Naive thymus-derived CD8-positive, alpha-beta T cell (primary cell): ENCODE results near the gene CDH23. TPM values are rescaled to one million over a fixed set of nuclear protein-coding genes. Genes with fewer than 3 reads are reported as not detected.
A peak's percentile ranks its signal among the peaks of the same experiment; 100 is the strongest.

Experiments
- ATAC-seq, 2 donors: fragments of 150-1000 bp; cut with Tn5 transposase in 1 of 2; sonication (Bioruptor Pico), chemical (Tn5 transposase) in 1 of 2; 1 replicate in 1 of 2; 2 replicates in 1 of 2; pipeline ENCODE4 v1.10.0; 2021; ENCODE audit warnings: mild to moderate bottlenecking in 2 of 2, moderate library complexity in 2 of 2
- POLR2A ChIA-PET: fragments of 350-600 bp; sonication (Branson Sonifier 250); formaldehyde crosslinking; loops from one replicate; lab custom pipeline; 2021; ENCODE audit warnings: antibody characterized with exemption; lab: Charles Lee
- DNase-seq, 10 donors: peaks; one replicate each; pipeline versions ENCODE4 v3.0.0 to v3.0.0-alpha.2; 2020 to 2022
- H3K27ac Mint-ChIP-seq, 10 donors: one replicate each; pipeline ENCODE4 v1.8.0; 2020 to 2022; ENCODE audit warnings: mild to moderate bottlenecking in 10 of 10, mixed read lengths in 10 of 10, moderate library complexity in 4 of 10, inconsistent platforms in 1 of 10
- H3K27me3 Mint-ChIP-seq, 5 donors: one replicate each; pipeline ENCODE4 v1.8.0; 2021 to 2022; ENCODE audit warnings: mixed read lengths in 5 of 5
- H3K36me3 Mint-ChIP-seq, 3 donors: one replicate each; pipeline ENCODE4 v1.8.0; 2020 to 2022; ENCODE audit warnings: mixed read lengths in 3 of 3, mild to moderate bottlenecking in 2 of 3, inconsistent platforms in 1 of 3
- H3K4me1 Mint-ChIP-seq, 4 donors: one replicate each; pipeline ENCODE4 v1.8.0; 2021 to 2022; ENCODE audit warnings: mixed read lengths in 4 of 4
- H3K4me3 Mint-ChIP-seq, 10 donors: one replicate each; pipeline ENCODE4 v1.8.0; 2020 to 2022; ENCODE audit warnings: mild to moderate bottlenecking in 10 of 10, mixed read lengths in 10 of 10, moderate library complexity in 6 of 10, inconsistent platforms in 1 of 10
- H3K9me3 Mint-ChIP-seq, 9 donors: one replicate each; pipeline ENCODE4 v1.8.0; 2020 to 2022; ENCODE audit warnings: mixed read lengths in 9 of 9, mild to moderate bottlenecking in 3 of 9, inconsistent platforms in 1 of 9, moderate library complexity in 1 of 9
- polyA plus RNA-seq, 3 donors: library from polyadenylated mRNA; unstranded; fragments of 300-500 nt; fragmentation: Illumina TruSeq; gene quantifications; one replicate each; pipeline ENCODE4 v1.2.3, GENCODE V29; 2021
- total RNA-seq, 8 experiments: library from RNA in 2 of 8; stranded (reverse) in 2 of 8; gene quantifications; one replicate each; pipeline ENCODE4 v1.2.3 and lab custom pipeline; 2021 to 2026

Gene CDH23
- total and polyA plus RNA-seq, 5 experiments from 2014 or later, result 0.82 to 10.2 (median 3.8) TPM

DNA sequence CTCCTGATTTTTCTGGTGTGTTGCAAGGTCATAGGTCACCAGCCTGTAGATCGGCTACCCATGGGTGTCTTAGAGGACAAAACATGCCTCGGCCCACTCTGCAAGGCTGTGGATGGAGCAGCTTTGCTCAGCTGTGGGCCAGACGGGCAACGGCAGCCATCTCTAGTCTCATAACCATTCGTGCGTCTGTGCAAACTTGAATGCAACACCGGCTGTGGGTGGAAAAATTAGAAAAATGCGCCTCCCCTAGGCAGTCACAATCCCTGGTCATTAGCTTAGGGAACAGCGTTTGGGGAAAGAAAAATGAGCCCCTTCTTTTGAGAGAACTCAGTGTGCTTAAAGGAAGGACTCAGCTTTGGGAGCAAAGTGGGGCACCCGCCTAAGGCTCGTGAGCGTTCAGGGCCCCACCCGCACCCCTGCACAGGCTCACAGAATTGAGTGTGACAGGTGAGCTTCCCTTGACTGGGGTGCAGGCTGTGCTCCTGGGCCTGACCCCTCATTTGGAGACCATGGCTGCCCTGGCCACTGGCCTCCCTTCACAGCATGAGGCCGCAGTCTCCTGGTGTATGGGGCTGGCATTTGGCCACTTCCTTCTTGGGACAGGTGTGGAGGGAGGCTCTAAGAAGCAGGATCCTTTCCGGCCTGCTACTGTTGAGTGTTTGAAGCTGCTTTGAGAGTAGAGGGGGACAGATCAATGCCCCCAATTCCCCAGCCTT, 174.9 kb downstream of the CDH23 start:
- Mint-ChIP-seq H3K4me3 (no peak overlapping the region), H3K4me1 (peaks cover 0 to 1% (median 0%) of the 10 kb centered on the region in 4 donors), H3K9me3 (no peaks in the 10 kb centered on the region), H3K27me3 (no peaks in the 10 kb centered on the region), H3K36me3 (no peaks in the 10 kb centered on the region), H3K27ac (no peak overlapping the region)
- DNase-seq (no peak), ATAC-seq (no peak)
- POLR2A ChIA-PET, result interaction anchor here (0.6 kb wide), 1 partner anchor 182 kb away, joined by 3 read pairs; no protein-coding TSS in a partner anchor

DNA sequence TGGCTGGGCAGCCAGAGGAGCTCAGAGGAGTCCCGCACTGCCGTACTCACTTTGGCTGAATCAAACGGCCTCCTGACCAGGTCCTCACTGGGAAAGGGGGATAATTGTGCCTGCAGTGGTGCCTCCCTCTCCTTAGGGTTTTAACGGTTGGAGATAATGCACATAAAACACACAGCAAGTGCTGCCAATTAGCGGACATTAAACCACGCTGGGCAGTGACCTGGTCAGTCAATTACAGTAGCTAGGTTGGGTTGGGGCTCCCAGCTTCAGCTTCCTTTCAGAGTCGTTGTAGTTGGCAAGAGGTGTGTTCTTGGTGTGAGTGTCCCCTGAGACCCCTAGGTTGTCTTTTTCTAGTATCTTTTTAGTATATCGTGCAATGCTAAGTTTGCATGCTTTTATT, 176.2 kb downstream of the CDH23 start:
- peaks cover 0 to 1% (median 0%) of the 10 kb centered on the region in 4 donors for H3K4me1 Mint-ChIP-seq
- POLR2A ChIA-PET, result no interaction called here
- H3K27ac Mint-ChIP-seq, result no peak overlapping the region
- H3K27me3 Mint-ChIP-seq, result peaks cover 0 to 2% (median 0%) of the 10 kb centered on the region in 5 donors
- DNase-seq (no peak), ATAC-seq (no peak)
- H3K4me3 Mint-ChIP-seq, result no peak overlapping the region
- no peaks in the 10 kb centered on the region for H3K9me3 Mint-ChIP-seq
- no peaks in the 10 kb centered on the region for H3K36me3 Mint-ChIP-seq

DNA sequence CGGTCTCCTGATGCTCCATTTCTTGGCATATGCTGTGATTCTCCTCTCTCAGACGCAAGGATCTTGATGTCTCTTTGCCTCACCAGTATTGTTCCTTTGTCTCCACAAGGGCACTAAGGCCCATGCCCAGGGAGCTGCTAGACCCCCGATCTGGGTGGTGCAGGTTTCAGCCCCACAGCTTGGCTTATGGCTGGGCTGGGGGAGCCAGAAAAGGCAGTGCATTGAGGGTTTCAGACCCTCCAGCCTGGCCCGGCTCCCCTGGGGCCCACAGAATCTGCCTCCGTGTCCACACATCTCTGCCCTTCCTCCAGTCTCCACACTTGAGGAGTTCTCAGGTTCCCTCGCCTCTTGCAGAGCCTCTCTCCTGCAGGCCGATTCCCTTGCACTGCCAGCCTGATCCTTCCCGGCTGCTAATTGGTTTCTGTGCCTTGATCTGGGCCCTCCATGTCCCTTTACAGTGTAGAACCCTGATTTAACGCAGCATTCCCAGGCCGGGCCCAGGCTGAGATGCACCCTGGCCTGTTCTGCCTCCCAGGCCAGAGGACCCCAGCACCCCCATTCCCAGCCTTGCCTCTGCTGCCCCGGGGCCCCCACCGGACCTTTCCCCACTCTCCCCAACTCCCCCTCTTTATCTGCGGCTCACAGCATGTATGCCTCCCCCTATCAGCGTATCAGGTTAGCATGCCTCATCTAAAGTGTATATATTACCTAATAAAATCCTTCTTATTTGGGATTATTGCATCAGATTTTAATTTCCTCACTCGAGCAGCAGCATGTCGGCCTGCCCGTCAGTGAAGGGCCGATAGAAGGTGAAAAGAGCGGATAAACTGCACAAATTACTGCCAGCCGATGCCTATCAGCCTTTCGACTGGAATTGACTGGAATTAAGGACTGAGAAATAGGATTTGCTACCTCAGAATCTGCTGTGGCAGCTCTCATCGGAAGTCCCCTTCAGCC, 177.1 kb downstream of the CDH23 start:
- no peak for DNase-seq
- POLR2A ChIA-PET, result no interaction called here
- Mint-ChIP-seq H3K4me1 (peaks cover 0 to 1% (median 0%) of the 10 kb centered on the region in 4 donors), H3K9me3 (no peaks in the 10 kb centered on the region), H3K36me3 (no peaks in the 10 kb centered on the region), H3K27me3 (peaks cover 0 to 2% (median 0%) of the 10 kb centered on the region in 5 donors), H3K4me3 (no peak overlapping the region), H3K27ac (no peak overlapping the region)
- no peak for ATAC-seq

DNA sequence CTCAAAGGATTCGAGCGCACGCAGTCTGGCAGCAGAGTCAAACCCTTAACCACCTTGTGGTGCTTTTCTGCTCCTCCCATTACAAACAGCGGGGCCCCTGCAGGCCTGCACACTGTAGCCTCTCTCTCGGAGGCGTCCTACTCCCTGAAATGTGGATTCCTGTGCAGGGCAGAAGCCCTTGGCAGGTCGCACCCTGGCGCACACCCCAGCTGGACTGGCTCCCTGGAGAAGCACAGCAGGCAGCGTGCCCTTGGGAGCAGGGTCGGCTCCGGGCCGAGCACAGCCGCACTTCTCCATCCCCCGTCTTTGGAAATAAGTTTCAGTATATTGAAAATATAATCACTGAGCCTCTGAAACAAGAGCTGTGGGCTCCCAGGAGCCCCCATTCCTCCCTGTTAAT, 178.7 kb downstream of the CDH23 start:
- no peak overlapping the region for H3K27ac Mint-ChIP-seq
- H3K9me3 Mint-ChIP-seq, result no peaks in the 10 kb centered on the region
- no peaks in the 10 kb centered on the region for H3K36me3 Mint-ChIP-seq
- H3K27me3 Mint-ChIP-seq, result peaks cover 0 to 2% (median 0%) of the 10 kb centered on the region in 5 donors
- peaks cover 0 to 1% (median 0%) of the 10 kb centered on the region in 4 donors for H3K4me1 Mint-ChIP-seq
- H3K4me3 Mint-ChIP-seq, result no peak overlapping the region
- POLR2A ChIA-PET, result no interaction called here
- DNase-seq (no peak), ATAC-seq (no peak)

DNA sequence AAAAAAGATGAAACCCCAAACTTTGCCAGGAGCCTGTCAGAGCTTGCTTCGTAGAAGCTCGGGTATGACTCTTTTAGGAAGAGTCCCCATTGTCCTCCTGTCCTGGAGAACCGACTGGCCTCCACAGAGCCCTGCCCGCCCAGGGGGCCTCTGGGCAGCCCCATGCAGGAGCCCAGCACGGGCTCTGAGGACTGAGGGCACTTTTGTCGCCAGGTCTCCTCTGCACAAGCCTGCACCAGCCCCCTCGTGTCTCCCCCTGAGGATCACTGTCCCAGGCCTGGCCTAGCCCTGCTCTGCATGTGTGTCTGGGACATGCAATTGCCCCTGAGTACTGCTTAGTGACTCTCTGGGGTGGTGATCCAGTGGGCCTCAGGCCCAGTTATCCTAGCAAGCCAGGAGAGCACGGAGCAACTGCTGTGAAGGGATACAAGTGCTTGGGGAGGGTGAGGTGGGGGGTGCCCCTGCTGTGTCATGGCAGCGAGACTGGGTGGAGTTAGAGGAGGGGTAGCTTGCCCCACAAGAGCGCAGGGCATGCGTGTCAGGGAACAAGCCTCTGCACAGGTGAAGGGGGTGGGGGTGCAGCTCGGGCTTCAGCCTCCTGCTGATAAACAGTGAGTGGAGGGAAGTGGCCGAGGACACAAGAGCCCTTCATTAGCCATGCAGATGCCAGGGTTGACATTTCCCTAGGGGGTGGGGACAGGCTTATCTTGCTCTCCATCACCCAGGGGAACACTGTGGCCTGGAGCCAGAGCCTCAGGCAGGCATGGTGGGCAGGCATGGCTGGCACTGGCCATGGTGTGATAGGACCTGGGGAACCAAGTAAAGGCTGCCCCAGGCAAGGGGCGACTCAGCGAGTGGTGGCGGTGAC, 179.4 kb downstream of the CDH23 start:
- ATAC-seq, result no peak
- Mint-ChIP-seq H3K4me1 (peaks cover 0 to 1% (median 0%) of the 10 kb centered on the region in 4 donors), H3K4me3 (no peak overlapping the region), H3K27me3 (peaks cover 0 to 2% (median 0%) of the 10 kb centered on the region in 5 donors), H3K9me3 (no peaks in the 10 kb centered on the region), H3K36me3 (no peaks in the 10 kb centered on the region), H3K27ac (no peak overlapping the region)
- no peak for DNase-seq
- POLR2A ChIA-PET, result no interaction called here

DNA sequence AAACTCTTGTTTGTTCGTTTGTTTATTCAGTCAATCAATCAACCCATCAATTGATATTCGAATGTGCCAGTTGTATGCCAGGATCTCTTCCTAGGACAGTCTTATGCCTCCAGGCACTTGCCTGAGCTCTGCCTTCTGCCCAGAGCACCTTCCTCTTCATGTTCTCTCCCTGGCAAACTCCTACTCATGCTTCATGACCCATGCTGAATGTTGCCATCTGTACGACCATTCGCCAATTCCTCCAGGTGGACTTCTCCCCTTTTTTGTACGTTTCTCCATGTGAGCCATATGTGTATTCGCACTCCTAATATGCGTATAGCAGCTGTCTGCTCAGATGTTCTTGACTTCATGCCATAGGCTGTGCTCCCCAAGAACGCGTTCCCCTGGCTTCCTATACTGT, 180.1 kb downstream of the CDH23 start:
- Mint-ChIP-seq H3K9me3 (no peaks in the 10 kb centered on the region), H3K27me3 (peaks cover 0 to 2% (median 0%) of the 10 kb centered on the region in 5 donors), H3K4me1 (peaks cover 0 to 1% (median 0%) of the 10 kb centered on the region in 4 donors), H3K36me3 (no peaks in the 10 kb centered on the region), H3K27ac (no peak overlapping the region), H3K4me3 (no peak overlapping the region)
- ATAC-seq, result no peak
- no peak for DNase-seq
- POLR2A ChIA-PET, result no interaction called here

DNA sequence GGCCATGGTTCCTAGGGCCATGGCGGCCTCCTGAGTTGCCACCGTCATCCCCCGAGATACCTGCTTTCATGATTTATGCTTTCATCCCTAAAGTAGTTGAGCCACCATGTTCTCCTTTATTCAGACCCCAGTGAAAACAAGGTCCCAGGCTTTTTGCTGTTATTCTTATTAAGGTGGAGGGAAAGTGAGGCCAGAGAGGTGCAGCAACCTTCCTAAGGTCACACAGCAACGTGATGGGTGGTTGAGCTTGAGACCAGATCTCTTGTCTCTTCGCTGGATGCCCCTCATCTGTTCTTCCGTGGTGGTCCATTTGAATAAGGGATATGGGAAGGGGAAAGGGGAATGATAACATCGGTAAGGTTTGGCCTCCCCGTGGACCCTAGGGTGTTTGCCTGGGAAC, 180.6 kb downstream of the CDH23 start:
- Mint-ChIP-seq H3K4me3 (no peak overlapping the region), H3K36me3 (no peaks in the 10 kb centered on the region), H3K4me1 (peaks cover 0 to 1% (median 0%) of the 10 kb centered on the region in 4 donors), H3K9me3 (no peaks in the 10 kb centered on the region), H3K27ac (peak overlapping the region in 1 of 10 donors; percentile 33), H3K27me3 (peaks cover 0 to 4% (median 0%) of the 10 kb centered on the region in 5 donors)
- DNase-seq (no peak), ATAC-seq (no peak)
- POLR2A ChIA-PET, result no interaction called here

DNA sequence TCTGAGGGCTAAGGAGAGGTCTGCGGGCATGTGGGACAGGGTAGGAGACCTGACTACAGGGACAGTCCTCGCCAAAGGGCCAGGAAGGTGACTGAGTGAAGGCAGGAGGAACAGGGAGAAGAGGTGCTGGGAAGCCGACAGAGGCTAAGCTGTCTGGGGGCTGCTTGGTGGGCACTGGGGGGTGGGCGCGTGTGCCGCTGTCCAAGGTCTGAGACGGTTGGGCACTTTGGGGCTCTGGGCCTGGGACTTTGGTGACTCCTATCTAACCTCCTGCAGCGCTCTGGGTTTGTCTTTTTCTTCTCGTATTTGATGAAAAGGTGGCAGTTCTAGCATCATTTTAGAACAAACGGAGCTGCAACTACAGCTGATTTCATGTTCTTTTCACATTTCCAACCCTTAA, 181.3 kb downstream of the CDH23 start:
- Mint-ChIP-seq H3K36me3 (no peaks in the 10 kb centered on the region), H3K9me3 (no peaks in the 10 kb centered on the region), H3K4me3 (no peak overlapping the region), H3K27me3 (peaks cover 0 to 4% (median 0%) of the 10 kb centered on the region in 5 donors), H3K4me1 (peaks cover 0 to 1% (median 0%) of the 10 kb centered on the region in 4 donors), H3K27ac (peak overlapping the region in 1 of 10 donors; percentile 40)
- POLR2A ChIA-PET, result no interaction called here
- no peak for DNase-seq
- no peak for ATAC-seq

DNA sequence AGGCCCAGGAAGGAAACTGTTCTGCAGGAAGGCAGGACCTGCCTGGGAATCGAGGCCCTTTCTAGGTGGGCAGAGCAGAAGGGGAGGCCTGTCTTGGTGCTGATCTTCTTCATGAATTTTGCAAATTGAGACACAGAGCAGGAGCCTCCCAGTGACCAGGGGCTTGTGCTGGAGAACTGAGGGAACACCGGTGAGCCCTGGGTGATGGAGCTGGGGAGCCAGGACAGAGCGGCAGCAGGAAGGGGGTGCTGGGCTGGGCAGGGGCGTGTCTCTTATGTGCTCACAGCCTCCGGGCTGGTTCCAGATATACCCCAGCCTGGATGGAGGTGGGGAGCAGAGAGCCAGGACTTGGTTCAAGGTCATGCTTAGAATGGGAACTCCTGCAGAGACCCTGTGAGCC, 182.9 kb downstream of the CDH23 start:
- POLR2A ChIA-PET, result no interaction called here
- no peaks in the 10 kb centered on the region for H3K36me3 Mint-ChIP-seq
- H3K27me3 Mint-ChIP-seq, result peaks cover 0 to 4% (median 0%) of the 10 kb centered on the region in 5 donors

DNA sequence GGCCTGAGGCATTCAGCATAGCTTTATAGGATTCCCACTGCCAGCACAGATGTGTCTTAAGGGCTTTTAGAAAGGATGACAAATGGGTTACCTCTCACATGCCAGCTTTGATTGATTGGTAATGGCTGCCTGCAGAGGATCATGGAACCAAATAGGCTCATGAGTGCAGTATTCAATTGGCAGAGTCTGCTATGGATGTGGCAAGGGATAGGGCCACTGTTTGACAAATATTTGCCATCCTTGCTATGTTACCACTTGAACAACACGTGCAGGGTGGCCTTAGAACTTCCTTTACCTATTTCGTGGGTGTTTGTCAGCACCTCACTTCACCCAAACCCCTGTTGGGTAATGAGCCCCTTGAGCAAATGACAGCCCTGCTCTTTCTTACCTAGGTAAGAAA, 183.7 kb downstream of the CDH23 start:
- ATAC-seq, result no peak
- POLR2A ChIA-PET, result no interaction called here
- H3K4me1 Mint-ChIP-seq, result peaks cover 0 to 1% (median 0%) of the 10 kb centered on the region in 4 donors
- DNase-seq, result no peak
- H3K9me3 Mint-ChIP-seq, result no peaks in the 10 kb centered on the region
- H3K27me3 Mint-ChIP-seq, result peaks cover 0 to 4% (median 0%) of the 10 kb centered on the region in 5 donors
- no peak overlapping the region for H3K4me3 Mint-ChIP-seq
- H3K36me3 Mint-ChIP-seq, result no peaks in the 10 kb centered on the region
- no peak overlapping the region for H3K27ac Mint-ChIP-seq

More for the DNA sequence above, 182.9 kb downstream of the CDH23 start:
- Mint-ChIP-seq H3K4me3 (no peak overlapping the region), H3K27ac (peak overlapping the region in 1 of 10 donors; percentile 43), H3K9me3 (no peaks in the 10 kb centered on the region), H3K4me1 (peaks cover 0 to 1% (median 0%) of the 10 kb centered on the region in 4 donors)
- DNase-seq (no peak), ATAC-seq (no peak)

DNA sequence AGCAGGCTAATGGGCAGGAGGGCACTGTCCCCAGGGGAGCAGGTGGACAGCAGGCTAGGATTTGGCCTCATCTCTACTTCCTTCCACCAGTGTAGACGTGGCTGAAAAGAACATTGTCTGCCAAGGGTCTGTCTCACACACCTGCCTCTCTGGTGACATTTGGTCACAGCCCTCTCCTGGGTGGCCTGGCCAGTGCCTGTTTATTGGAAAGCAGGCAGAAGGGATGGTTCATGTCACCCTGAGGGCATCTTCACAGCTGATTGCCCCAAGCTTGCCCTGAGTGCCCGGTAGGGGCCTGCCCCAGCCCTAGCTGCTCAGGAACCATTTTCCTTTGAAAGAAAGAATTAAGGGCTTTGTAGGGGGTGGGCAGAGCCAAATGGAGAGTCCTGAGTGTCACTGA, 184.2 kb downstream of the CDH23 start:
- POLR2A ChIA-PET, result no interaction called here
- H3K4me3 Mint-ChIP-seq, result no peak overlapping the region
- no peak overlapping the region for H3K27ac Mint-ChIP-seq
- no peak for DNase-seq
- H3K27me3 Mint-ChIP-seq, result peaks cover 0 to 4% (median 0%) of the 10 kb centered on the region in 5 donors
- no peaks in the 10 kb centered on the region for H3K36me3 Mint-ChIP-seq
- ATAC-seq, result no peak
- peaks cover 0 to 1% (median 0%) of the 10 kb centered on the region in 4 donors for H3K4me1 Mint-ChIP-seq
- H3K9me3 Mint-ChIP-seq, result no peaks in the 10 kb centered on the region

DNA sequence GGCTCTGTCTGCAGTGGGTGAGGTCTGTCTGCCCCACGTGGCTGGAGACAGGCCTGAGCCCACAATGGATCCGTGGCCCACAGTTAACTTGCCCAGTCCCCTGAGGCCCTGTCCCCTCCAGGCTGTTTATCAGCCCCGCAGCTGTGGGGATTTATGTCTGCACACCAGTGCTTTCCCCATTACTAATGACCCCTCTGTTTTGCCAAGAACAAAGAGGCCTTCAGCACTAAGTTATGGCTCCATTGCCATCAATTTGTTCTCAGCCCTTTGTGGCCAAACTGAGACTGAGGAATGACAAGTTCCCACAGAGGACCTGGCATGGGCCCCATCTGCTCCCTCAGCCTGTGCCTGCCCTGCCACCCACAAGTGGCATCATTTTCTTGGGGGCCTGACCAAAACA, 184.7 kb downstream of the CDH23 start:
- POLR2A ChIA-PET, result no interaction called here
- ATAC-seq (no peak), DNase-seq (no peak)
- Mint-ChIP-seq H3K9me3 (no peaks in the 10 kb centered on the region), H3K27ac (no peak overlapping the region), H3K4me3 (no peak overlapping the region), H3K27me3 (peaks cover 0 to 4% (median 0%) of the 10 kb centered on the region in 5 donors), H3K36me3 (no peaks in the 10 kb centered on the region), H3K4me1 (peaks cover 0 to 1% (median 0%) of the 10 kb centered on the region in 4 donors)
